Hepatocyte (in vitro differentiated cells): Measurements from ENCODE around the gene MYH2.

Experiments
- EZH2 ChIP-seq: fragments of 200-600 bp; sonication (generic); IDR thresholded peaks from 2 replicates; pipeline ENCODE4 v1.6.1; 2016; ENCODE audit warnings: antibody characterized with exemption, mild to moderate bottlenecking, borderline replicate concordance
- EZH2phosphoT487 ChIP-seq: fragments of 200-600 bp; sonication (generic); IDR thresholded peaks from one replicate; pipeline ENCODE4 v1.6.1; 2018; ENCODE audit warnings: antibody characterized with exemption, mild to moderate bottlenecking, low read depth, moderate library complexity; ENCODE audit not compliant: unreplicated experiment, severe bottlenecking
- TF ChIP-seq, protein P1 (sequence below): fragments of 200-600 bp; sonication (generic); IDR thresholded peaks from 2 replicates; pipeline ENCODE4 v1.5.1; 2016; ENCODE audit warnings: antibody characterized with exemption, mild to moderate bottlenecking; ENCODE audit not compliant: poor library complexity

- TF ChIP-seq, protein P1, sequence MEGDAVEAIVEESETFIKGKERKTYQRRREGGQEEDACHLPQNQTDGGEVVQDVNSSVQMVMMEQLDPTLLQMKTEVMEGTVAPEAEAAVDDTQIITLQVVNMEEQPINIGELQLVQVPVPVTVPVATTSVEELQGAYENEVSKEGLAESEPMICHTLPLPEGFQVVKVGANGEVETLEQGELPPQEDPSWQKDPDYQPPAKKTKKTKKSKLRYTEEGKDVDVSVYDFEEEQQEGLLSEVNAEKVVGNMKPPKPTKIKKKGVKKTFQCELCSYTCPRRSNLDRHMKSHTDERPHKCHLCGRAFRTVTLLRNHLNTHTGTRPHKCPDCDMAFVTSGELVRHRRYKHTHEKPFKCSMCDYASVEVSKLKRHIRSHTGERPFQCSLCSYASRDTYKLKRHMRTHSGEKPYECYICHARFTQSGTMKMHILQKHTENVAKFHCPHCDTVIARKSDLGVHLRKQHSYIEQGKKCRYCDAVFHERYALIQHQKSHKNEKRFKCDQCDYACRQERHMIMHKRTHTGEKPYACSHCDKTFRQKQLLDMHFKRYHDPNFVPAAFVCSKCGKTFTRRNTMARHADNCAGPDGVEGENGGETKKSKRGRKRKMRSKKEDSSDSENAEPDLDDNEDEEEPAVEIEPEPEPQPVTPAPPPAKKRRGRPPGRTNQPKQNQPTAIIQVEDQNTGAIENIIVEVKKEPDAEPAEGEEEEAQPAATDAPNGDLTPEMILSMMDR, result no peak
- no peak for TF ChIP-seq EZH2phosphoT487
- no peak for TF ChIP-seq EZH2
These were observed 49.5 kb downstream of the MYH2 start for GRCh38 chr17:10499950-10500349.
